A549 (cell line): ENCODE data around the gene LGR6.

Experiments used
- ATOH8 ChIP-seq: fragments of 250-450 bp; sonication (Bioruptor Pico); IDR thresholded peaks from 2 replicates; pipeline ENCODE4 v1.5.0; 2020; ENCODE audit warnings: low read depth, mild to moderate bottlenecking, moderate library complexity
- CEBPB ChIP-seq, 2 experiments: fragments of >200 bp in 1 of 2; sonication (Bioruptor Twin) in 1 of 2; formaldehyde crosslinking in 1 of 2; IDR thresholded peaks; 2 replicates each; pipeline ENCODE4 v1.6.1; 2012 to 2016
- CHD4 ChIP-seq: fragments of 200-600 bp; sonication (generic); IDR thresholded peaks from 2 replicates; pipeline ENCODE4 v1.6.1; 2016; ENCODE audit warnings: antibody characterized with exemption, mild to moderate bottlenecking, borderline replicate concordance
- CTCF ChIP-seq: fragments of >200 bp; sonication (Bioruptor Twin); formaldehyde crosslinking; IDR thresholded peaks from 3 replicates; pipeline ENCODE4 v1.5.1; 2016
- EHMT2 ChIP-seq: fragments of 200-600 bp; sonication (generic); IDR thresholded peaks from 2 replicates; pipeline ENCODE4 v1.6.1; 2016; ENCODE audit warnings: antibody characterized with exemption, low read depth, mild to moderate bottlenecking, moderate library complexity
- EP300 ChIP-seq, 2 experiments: fragments of >200 bp; sonication (Bioruptor Twin); formaldehyde crosslinking; IDR thresholded peaks; 2 replicates in 1 of 2; 3 replicates in 1 of 2; pipeline ENCODE4 v1.6.1; 2016 to 2017
- MYC ChIP-seq: IDR thresholded peaks from 2 replicates; pipeline ENCODE4 v1.6.1; 2012; ENCODE audit warnings: mild to moderate bottlenecking, inconsistent platforms, low read length, improper control_type of control experiment, borderline replicate concordance
- NFE2L2 ChIP-seq: fragments of 150-350 bp; conservative IDR thresholded peaks from 2 replicates; pipeline ENCODE4 v1.6.1; 2014; ENCODE audit warnings: low read length
- NPAS2 ChIP-seq: fragments of 250-450 bp; sonication (Bioruptor Pico); IDR thresholded peaks from 2 replicates; pipeline ENCODE4 v1.8.0; 2022; ENCODE audit warnings: mild to moderate bottlenecking, moderate library complexity, borderline replicate concordance
- POLR2A ChIP-seq: IDR thresholded peaks from 2 replicates; pipeline ENCODE4 v1.6.1; 2012; ENCODE audit warnings: mild to moderate bottlenecking, low read length
- REST ChIP-seq: fragments of 200-600 bp; sonication (generic); IDR thresholded peaks from 2 replicates; pipeline ENCODE4 v1.6.1; 2016; ENCODE audit warnings: antibody characterized with exemption, mild to moderate bottlenecking, moderate library complexity
- RFX5 ChIP-seq: fragments of 450-650 bp; IDR thresholded peaks from 2 replicates; pipeline ENCODE4 v1.7.1; 2014; ENCODE audit warnings: antibody characterized with exemption, mild to moderate bottlenecking, moderate library complexity
- RNF2 ChIP-seq: fragments of 200-600 bp; sonication (generic); IDR thresholded peaks from 2 replicates; pipeline ENCODE4 v1.6.1; 2016; ENCODE audit warnings: low read depth, mild to moderate bottlenecking, antibody characterized with exemption, moderate library complexity, borderline replicate concordance
- ZC3H11A ChIP-seq: fragments of 450-650 bp; IDR thresholded peaks from 2 replicates; pipeline ENCODE4 v1.6.1; 2014; ENCODE audit warnings: antibody characterized with exemption, mild to moderate bottlenecking

GRCh38 chr1:202282596-202283283 is 89.1 kb downstream of the LGR6 start:
- TF ChIP-seq CTCF (no peak), NFE2L2 (no peak), REST (no peak), EHMT2 (no peak), MYC (no peak), RFX5 (no peak), ATOH8 (CRISPR knock-in tag) (no peak), CHD4 (no peak), ZC3H11A (no peak), POLR2A (no peak), NPAS2 (no peak), RNF2 (no peak), EP300 (IDR thresholded peaks at IDR 0.05) (no peak), CEBPB (IDR thresholded peaks at IDR 0.05) (no peak)
